ENCODE measurements around the gene TPST2.
"Not testable (repeated sequence)": the region's sequence is repeated elsewhere in the genome, so short reads cannot be mapped to it uniquely, and the experiment has no call there.

The TPST2 gene

GRCh38 chr22:26589845-26590736 is at the start of gene TPST2:
TSS of gene TPST2 (minus strand) at chr22:26590132. CDS start at chr22:26541630, 48,502 bp downstream.
- no peak for DNase-seq

- DNase-seq, result no peak
These were observed 46.4 kb upstream of the TPST2 start for GRCh38 chr22:26636296-26636695.

GRCh38 chr22:26635117-26635516 is 45.2 kb upstream of the TPST2 start:
- no peak for DNase-seq

GRCh38 chr22:26634189-26634588 is 44.3 kb upstream of the TPST2 start:
- DNase-seq, result no peak

GRCh38 chr22:26632422-26633155 is 42.7 kb upstream of the TPST2 start:
- DNase-seq, result no peak

- DNase-seq, result no peak
These were observed 41.4 kb upstream of the TPST2 start for GRCh38 chr22:26631282-26631681.

GRCh38 chr22:26629988-26630761 is 40.2 kb upstream of the TPST2 start:
- DNase-seq, result no peak

- DNase-seq, result no peak
These were observed 34.9 kb upstream of the TPST2 start for GRCh38 chr22:26624803-26625202.

GRCh38 chr22:26623984-26624383 is 34.1 kb upstream of the TPST2 start:
- DNase-seq, result no peak

- no peak for DNase-seq
These were observed 31.7 kb upstream of the TPST2 start, which contains the start of gene CRYBA4 for GRCh38 chr22:26621663-26622062. TSS of gene CRYBA4 (plus strand) at chr22:26621963. CDS start at chr22:26622597, 634 bp downstream.

GRCh38 chr22:26620197-26620596 is 30.3 kb upstream of the TPST2 start:
- DNase-seq, result no peak

- no peak for DNase-seq
These were observed 29.6 kb upstream of the TPST2 start for GRCh38 chr22:26619510-26619909.

GRCh38 chr22:26618455-26618854 is 28.5 kb upstream of the TPST2 start:
- DNase-seq, result no peak

- DNase-seq, result no peak
These were observed 27.6 kb upstream of the TPST2 start, which contains the start of gene CRYBB1 for GRCh38 chr22:26617271-26618199. TSS of gene CRYBB1 (minus strand) at chr22:26618027. CDS start at chr22:26616319, 1,708 bp downstream.

GRCh38 chr22:26616650-26617049 is 26.7 kb upstream of the TPST2 start:
- DNase-seq, result no peak

- DNase-seq, result no peak
These were observed 26.0 kb upstream of the TPST2 start for GRCh38 chr22:26615830-26616435.

- no peak for DNase-seq
These were observed 25.2 kb upstream of the TPST2 start for GRCh38 chr22:26615149-26615548.

GRCh38 chr22:26614322-26614721 is 24.4 kb upstream of the TPST2 start:
- DNase-seq, result no peak

GRCh38 chr22:26613753-26614152 is 23.8 kb upstream of the TPST2 start:
- DNase-seq, result not testable (repeated sequence)

- no peak for DNase-seq
These were observed 22.7 kb upstream of the TPST2 start for GRCh38 chr22:26612652-26613051.

GRCh38 chr22:26610996-26611395 is 21.1 kb upstream of the TPST2 start:
- DNase-seq, result no peak

All from DMS79 (cell line).